DOHH2 (cell line): Measurements from ENCODE around the gene MYD88.

Experiments
- CTCF ChIP-seq: fragments of 200-600 bp; sonication (generic); IDR thresholded peaks from one replicate; pipeline ENCODE4 v1.5.1; 2014; ENCODE audit warnings: antibody characterized with exemption, mild to moderate bottlenecking, low read depth, low read length; ENCODE audit not compliant: poor library complexity, severe bottlenecking
- EZH2phosphoT487 ChIP-seq: fragments of 200-600 bp; sonication (generic); IDR thresholded peaks from 2 replicates; pipeline ENCODE4 v1.6.1; 2017; ENCODE audit warnings: borderline replicate concordance, mild to moderate bottlenecking, antibody characterized with exemption, low read length, moderate library complexity, mixed read lengths

- TF ChIP-seq CTCF (no peak), EZH2phosphoT487 (no peak)
Measured at GRCh38 chr3:38133209-38133556, 5.3 kb upstream of the MYD88 start.
